Measurements from ENCODE around the gene HBS1L.

Gene HBS1L

GRCh38 chr6:135037541-135037940 lies 17.1 kb downstream of the HBS1L start:
- no peak overlapping the region for H3K27ac ChIP-seq
- no peak for TF ChIP-seq CTCF (IDR thresholded peaks at IDR 0.05)
- no peaks in the 10 kb centered on the region for H3K27me3 ChIP-seq
- no peaks in the 10 kb centered on the region for H3K9me3 ChIP-seq
- H3K4me3 ChIP-seq, result no peak overlapping the region
- no peak for DNase-seq
- peaks cover 12 to 31% (median 18%) of the 10 kb centered on the region in 3 donors for H3K36me3 ChIP-seq
- intact Hi-C loops (cut with DNase I; ENCODE audit: low total_unique reads), result no loop called here
- H3K4me1 ChIP-seq, result peaks cover 0 to 12% (median 4%) of the 10 kb centered on the region in 4 donors

DNA sequence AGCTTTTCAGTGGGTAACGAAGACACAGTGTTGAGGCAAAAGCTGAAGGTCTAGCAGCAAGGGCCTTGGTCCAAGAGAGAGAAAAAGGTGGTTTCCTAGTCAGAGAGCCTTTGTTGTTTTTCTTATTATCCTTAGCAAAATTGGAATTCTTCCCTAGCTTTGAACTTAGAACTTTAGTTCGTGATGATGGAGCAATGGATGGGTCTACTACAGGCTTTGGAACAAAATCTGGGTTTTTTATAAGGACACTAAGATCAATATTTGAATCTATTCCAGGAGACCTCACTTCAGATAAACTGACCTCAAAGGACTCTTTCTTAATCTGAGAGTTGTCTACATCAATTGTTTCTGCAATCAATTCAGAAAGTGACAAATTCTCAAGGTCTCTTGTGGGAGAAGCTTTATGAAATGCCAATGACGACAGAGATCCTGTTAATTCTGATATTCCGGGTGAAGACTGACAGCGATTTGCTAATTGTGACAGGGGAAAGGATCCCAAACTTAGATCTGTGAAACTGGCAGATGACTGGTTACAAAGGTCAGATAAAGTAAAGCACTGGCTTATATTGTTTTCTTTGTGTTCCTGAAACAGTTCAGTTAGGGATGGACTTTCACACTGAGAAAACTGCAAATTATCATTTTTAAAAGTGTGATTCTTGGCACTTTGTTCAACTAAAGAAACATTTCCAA lies 17.7 kb downstream of the HBS1L start:
- Histone ChIP-seq H3K36me3 (peaks cover 12 to 31% (median 18%) of the 10 kb centered on the region in 3 donors), H3K9me3 (no peaks in the 10 kb centered on the region), H3K4me3 (no peak overlapping the region), H3K27me3 (no peaks in the 10 kb centered on the region), H3K4me1 (peaks cover 0 to 12% (median 4%) of the 10 kb centered on the region in 4 donors), H3K27ac (no peak overlapping the region)
- DNase-seq, result no peak
- no peak for TF ChIP-seq CTCF (IDR thresholded peaks at IDR 0.05)
- intact Hi-C loops (cut with DNase I; ENCODE audit: low total_unique reads), result no loop called here

- TF ChIP-seq CTCF (IDR thresholded peaks at IDR 0.05), result no peak
- intact Hi-C loops (cut with DNase I; ENCODE audit: low total_unique reads), result no loop called here
- Histone ChIP-seq H3K27me3 (no peaks in the 10 kb centered on the region), H3K4me1 (peaks cover 0 to 12% (median 4%) of the 10 kb centered on the region in 4 donors), H3K27ac (no peak overlapping the region), H3K9me3 (no peaks in the 10 kb centered on the region), H3K4me3 (no peak overlapping the region), H3K36me3 (peaks cover 10 to 19% (median 18%) of the 10 kb centered on the region in 3 donors)
- no peak for DNase-seq
Measured at GRCh38 chr6:135033238-135033637, 21.4 kb downstream of the HBS1L start.

- no peaks in the 10 kb centered on the region for H3K27me3 ChIP-seq
- no peaks in the 10 kb centered on the region for H3K9me3 ChIP-seq
- no peak overlapping the region for H3K4me3 ChIP-seq
- intact Hi-C loops (cut with DNase I; ENCODE audit: low total_unique reads), result no loop called here
- peaks cover 0 to 12% (median 4%) of the 10 kb centered on the region in 4 donors for H3K4me1 ChIP-seq
- TF ChIP-seq CTCF (IDR thresholded peaks at IDR 0.05), result no peak
- peaks cover 0 to 7% (median 0%) of the 10 kb centered on the region in 3 donors for H3K36me3 ChIP-seq
- no peak overlapping the region for H3K27ac ChIP-seq
- no peak for DNase-seq
Measured at GRCh38 chr6:135030532-135031178, 24.0 kb downstream of the HBS1L start.

DNA sequence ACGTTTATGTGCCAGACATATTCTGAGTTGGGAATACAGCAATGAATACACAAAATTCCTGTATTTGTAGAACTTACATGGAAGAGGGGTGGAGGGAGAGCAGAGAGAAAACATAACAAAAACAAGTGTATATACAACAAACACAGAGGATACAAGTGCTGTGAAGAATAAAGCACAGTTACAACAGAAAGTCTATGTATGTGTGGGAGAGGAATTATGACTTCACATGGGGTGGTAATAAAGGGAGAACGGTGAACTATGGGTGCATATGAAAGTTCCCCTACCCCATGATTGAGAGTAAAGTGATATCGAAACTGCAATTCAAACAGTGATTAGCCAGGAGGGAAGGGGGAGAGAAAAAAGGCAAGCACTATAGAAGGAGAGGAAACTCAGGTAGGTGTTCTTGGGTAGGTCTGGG lies 24.6 kb downstream of the HBS1L start:
- H3K27me3 ChIP-seq, result no peaks in the 10 kb centered on the region
- intact Hi-C loops (cut with DNase I; ENCODE audit: low total_unique reads), result no loop called here
- no peak overlapping the region for H3K4me3 ChIP-seq
- no peak for TF ChIP-seq CTCF (IDR thresholded peaks at IDR 0.05)
- no peaks in the 10 kb centered on the region for H3K9me3 ChIP-seq
- no peak overlapping the region for H3K27ac ChIP-seq
- peaks cover 0 to 11% (median 4%) of the 10 kb centered on the region in 4 donors for H3K4me1 ChIP-seq
- H3K36me3 ChIP-seq, result peaks cover 0 to 7% (median 0%) of the 10 kb centered on the region in 3 donors
- no peak for DNase-seq
